Activated naive CD4-positive, alpha-beta T cell treated with anti-CD3 and anti-CD28 coated beads for 36 hours (primary cell): ENCODE data around the gene TAF4. TPM values are rescaled to one million over a fixed set of nuclear protein-coding genes. Genes with fewer than 3 reads are reported as not detected.
"Not testable (repeated sequence)": the region's sequence is repeated elsewhere in the genome, so short reads cannot be mapped to it uniquely, and the experiment has no call there.

Source experiments
- CTCF ChIA-PET: fragments of 350-600 bp; sonication (Branson Sonifier 250); formaldehyde crosslinking; loops from one replicate; lab custom pipeline; 2021; ENCODE audit warnings: antibody characterized with exemption; lab: Charles Lee
- DNase-seq: peaks from one replicate; pipeline ENCODE4 v3.0.0-alpha.2; 2020
- H3K27ac Mint-ChIP-seq: one replicate; pipeline ENCODE4 v1.8.0; 2021; ENCODE audit warnings: mild to moderate bottlenecking, mixed read lengths
- H3K27me3 Mint-ChIP-seq: one replicate; pipeline ENCODE4 v1.8.0; 2021; ENCODE audit warnings: low read depth, mixed read lengths
- H3K36me3 Mint-ChIP-seq: one replicate; pipeline ENCODE4 v1.8.0; 2021; ENCODE audit warnings: low read depth, mixed read lengths
- H3K4me1 Mint-ChIP-seq: one replicate; pipeline ENCODE4 v1.8.0; 2021; ENCODE audit warnings: low read depth, mixed read lengths
- H3K4me3 Mint-ChIP-seq: one replicate; pipeline ENCODE4 v1.8.0; 2021; ENCODE audit warnings: mild to moderate bottlenecking, moderate library complexity, mixed read lengths
- H3K9me3 Mint-ChIP-seq: one replicate; pipeline ENCODE4 v1.8.0; 2021; ENCODE audit warnings: mixed read lengths
- intact Hi-C: fragments of 100-400 bp; cut with micrococcal nuclease; formaldehyde crosslinking; loops from one replicate; pipeline ENCODE4 v1.15.1; 2023
- total RNA-seq, 2 experiments: library from RNA; stranded (reverse); gene quantifications; one replicate each; pipeline ENCODE4 v1.2.3, GENCODE V29; 2021

TAF4 gene
- total RNA-seq, 2 experiments from 2014 or later: 15.0 to 15.4 TPM

GRCh38 chr20:61982191-61982950, 83.3 kb downstream of the TAF4 start:
- Mint-ChIP-seq H3K4me3 (no peak overlapping the region), H3K36me3 (peaks cover 39% of the 10 kb centered on the region), H3K27me3 (no peaks in the 10 kb centered on the region), H3K27ac (no peak overlapping the region), H3K4me1 (peaks cover 16% of the 10 kb centered on the region), H3K9me3 (peaks cover 11% of the 10 kb centered on the region)
- intact Hi-C loops: no loop called here
- DNase-seq: no peak
- CTCF ChIA-PET: no interaction called here

GRCh38 chr20:61981691-61982090, 84.0 kb downstream of the TAF4 start:
- peaks cover 16% of the 10 kb centered on the region for H3K4me1 Mint-ChIP-seq
- DNase-seq, CTCF ChIA-PET, H3K27me3 Mint-ChIP-seq, H3K4me3 Mint-ChIP-seq, H3K27ac Mint-ChIP-seq, H3K9me3 Mint-ChIP-seq, intact Hi-C loops: not testable (repeated sequence)
- H3K36me3 Mint-ChIP-seq: peaks cover 36% of the 10 kb centered on the region

DNA sequence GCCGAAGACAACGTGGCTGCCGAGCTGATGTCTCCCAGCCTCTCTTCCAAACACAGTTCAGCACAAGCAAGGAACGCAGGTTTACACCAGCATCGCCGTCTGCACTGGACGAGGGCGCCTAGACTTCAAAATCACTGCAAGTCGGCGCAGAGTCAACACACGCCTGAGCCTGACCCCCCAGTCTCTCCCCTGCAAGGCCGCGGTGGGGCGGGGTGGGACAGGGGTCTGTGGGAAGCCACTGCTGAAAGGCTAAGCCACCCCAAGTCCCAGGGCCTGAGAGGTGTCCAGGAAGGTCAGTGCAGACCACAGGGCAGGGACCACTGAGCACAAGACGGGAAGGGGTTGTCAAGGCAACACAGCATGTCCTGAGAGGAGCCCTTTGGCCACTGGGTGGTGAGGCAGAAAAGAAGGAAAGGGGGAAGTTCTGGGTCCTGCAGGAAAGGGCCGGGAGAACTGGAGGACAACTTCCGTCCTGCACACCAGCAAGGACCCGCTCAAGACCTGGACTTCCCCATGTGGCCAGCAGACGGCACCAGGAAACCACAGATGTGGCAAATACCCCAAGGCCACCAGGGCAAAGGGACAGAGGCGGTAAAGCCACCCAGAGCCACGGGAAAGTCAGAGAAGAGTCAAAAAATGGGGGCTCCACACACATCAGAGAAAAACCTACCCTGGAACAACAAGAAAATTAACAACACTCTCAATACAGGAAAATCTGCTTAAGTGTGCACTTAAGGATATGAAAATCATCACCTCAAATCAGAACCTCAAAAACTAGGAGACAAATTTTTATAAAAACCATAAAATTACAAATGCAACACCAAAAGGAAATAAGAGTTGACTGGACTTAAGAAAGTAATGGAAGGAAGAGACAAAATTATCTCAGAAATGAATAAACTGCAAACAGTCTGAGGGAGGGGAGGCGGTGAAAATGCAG, 84.8 kb downstream of the TAF4 start:
- CTCF ChIA-PET: no interaction called here
- intact Hi-C loops: no loop called here
- Mint-ChIP-seq H3K4me1 (peaks cover 13% of the 10 kb centered on the region), H3K9me3 (peaks cover 3% of the 10 kb centered on the region), H3K27me3 (no peaks in the 10 kb centered on the region), H3K27ac (no peak overlapping the region), H3K4me3 (no peak overlapping the region), H3K36me3 (peaks cover 36% of the 10 kb centered on the region)
- no peak for DNase-seq

GRCh38 chr20:61979701-61980635, 85.7 kb downstream of the TAF4 start:
- peaks cover 13% of the 10 kb centered on the region for H3K4me1 Mint-ChIP-seq
- CTCF ChIA-PET: no interaction called here
- H3K27ac Mint-ChIP-seq: no peak overlapping the region
- no peak overlapping the region for H3K4me3 Mint-ChIP-seq
- peaks cover 37% of the 10 kb centered on the region for H3K36me3 Mint-ChIP-seq
- no peaks in the 10 kb centered on the region for H3K9me3 Mint-ChIP-seq
- DNase-seq: no peak
- H3K27me3 Mint-ChIP-seq: no peaks in the 10 kb centered on the region
- intact Hi-C loops: no loop called here

- Mint-ChIP-seq H3K36me3 (peaks cover 34% of the 10 kb centered on the region), H3K27ac (no peak overlapping the region), H3K9me3 (no peaks in the 10 kb centered on the region), H3K4me1 (peaks cover 13% of the 10 kb centered on the region), H3K27me3 (no peaks in the 10 kb centered on the region), H3K4me3 (no peak overlapping the region)
- intact Hi-C loops: no loop called here
- CTCF ChIA-PET: no interaction called here
- DNase-seq: no peak
Observed at GRCh38 chr20:61979090-61979489, 86.6 kb downstream of the TAF4 start.

DNA sequence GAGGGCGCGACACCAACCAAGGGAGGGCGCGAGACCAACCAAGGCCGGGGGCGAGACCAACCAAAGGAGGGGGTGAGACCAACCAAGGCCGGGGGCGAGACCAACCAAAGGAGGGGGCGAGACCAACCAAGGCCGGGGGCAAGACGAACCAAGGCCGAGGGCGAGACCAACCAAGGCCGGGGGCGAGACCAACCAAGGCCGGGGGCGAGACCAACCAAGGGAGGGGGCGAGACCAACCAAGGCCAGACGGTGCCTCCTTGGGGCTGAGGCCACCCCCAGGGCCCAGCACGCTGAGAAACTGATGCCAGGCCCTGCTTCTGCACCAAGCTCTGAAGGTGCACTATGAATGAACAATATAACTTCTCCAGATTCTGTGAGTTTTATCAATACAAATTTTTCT, 87.2 kb downstream of the TAF4 start:
- intact Hi-C loops: no loop called here
- H3K27me3 Mint-ChIP-seq: no peaks in the 10 kb centered on the region
- H3K4me3 Mint-ChIP-seq: no peak overlapping the region
- CTCF ChIA-PET: no interaction called here
- peaks cover 32% of the 10 kb centered on the region for H3K36me3 Mint-ChIP-seq
- H3K4me1 Mint-ChIP-seq: peaks cover 9% of the 10 kb centered on the region
- no peak overlapping the region for H3K27ac Mint-ChIP-seq
- no peak for DNase-seq
- H3K9me3 Mint-ChIP-seq: no peaks in the 10 kb centered on the region

GRCh38 chr20:61977419-61977786, 88.3 kb downstream of the TAF4 start:
- Mint-ChIP-seq H3K27ac (no peak overlapping the region), H3K36me3 (peaks cover 43% of the 10 kb centered on the region), H3K4me1 (peaks cover 8% of the 10 kb centered on the region), H3K9me3 (no peaks in the 10 kb centered on the region), H3K4me3 (no peak overlapping the region), H3K27me3 (no peaks in the 10 kb centered on the region)
- CTCF ChIA-PET: no interaction called here
- intact Hi-C loops: no loop called here
- DNase-seq: no peak

GRCh38 chr20:61976644-61977418, 88.8 kb downstream of the TAF4 start:
- H3K4me3 Mint-ChIP-seq: no peak overlapping the region
- H3K9me3 Mint-ChIP-seq: no peaks in the 10 kb centered on the region
- H3K27me3 Mint-ChIP-seq: no peaks in the 10 kb centered on the region
- no peak overlapping the region for H3K27ac Mint-ChIP-seq
- CTCF ChIA-PET: no interaction called here
- H3K4me1 Mint-ChIP-seq: peaks cover 4% of the 10 kb centered on the region
- DNase-seq: no peak
- H3K36me3 Mint-ChIP-seq: peaks cover 47% of the 10 kb centered on the region
- intact Hi-C loops: no loop called here

- Mint-ChIP-seq H3K4me3 (no peak overlapping the region), H3K36me3 (peaks cover 44% of the 10 kb centered on the region), H3K27ac (no peak overlapping the region), H3K4me1 (peaks cover 1% of the 10 kb centered on the region), H3K9me3 (no peaks in the 10 kb centered on the region), H3K27me3 (no peaks in the 10 kb centered on the region)
- intact Hi-C loops: no loop called here
- no peak for DNase-seq
- CTCF ChIA-PET: no interaction called here
Observed at GRCh38 chr20:61976263-61976643, 89.4 kb downstream of the TAF4 start.

DNA sequence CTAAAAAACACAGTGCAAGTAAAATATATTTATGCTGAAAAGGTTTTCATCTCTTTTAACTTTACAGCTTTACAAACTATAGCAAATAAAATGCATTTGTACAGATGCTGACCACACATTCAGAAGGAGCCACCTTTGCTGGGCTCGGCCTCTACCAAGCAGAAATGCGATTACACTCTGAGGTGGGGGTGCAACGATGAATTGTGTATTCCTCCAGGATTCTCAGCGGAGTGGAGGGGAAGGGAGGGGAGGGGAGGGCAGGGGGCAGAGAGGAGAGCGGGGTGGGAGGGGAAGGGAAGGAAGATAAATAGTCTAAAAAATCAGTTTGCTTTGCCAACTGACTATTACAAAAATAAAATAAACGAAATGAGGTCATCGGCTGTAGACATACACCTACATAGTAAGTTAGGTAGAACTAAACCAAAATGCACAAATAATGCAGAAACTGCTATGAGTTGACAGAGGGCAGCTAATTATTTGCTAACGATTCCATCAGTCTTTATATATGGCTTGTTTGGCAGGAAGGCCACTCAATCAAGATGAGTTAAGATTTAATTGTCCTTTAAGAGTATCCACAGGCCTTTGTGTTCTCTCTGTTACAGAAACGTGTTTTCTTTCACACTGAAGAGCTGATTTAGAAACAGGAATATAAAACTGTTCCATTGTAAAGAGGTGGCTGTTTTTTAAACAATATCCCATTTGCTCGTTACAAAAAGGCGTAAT, 90.1 kb downstream of the TAF4 start:
- Mint-ChIP-seq H3K36me3 (peaks cover 44% of the 10 kb centered on the region), H3K4me1 (no peaks in the 10 kb centered on the region), H3K4me3 (no peak overlapping the region), H3K27me3 (no peaks in the 10 kb centered on the region), H3K9me3 (no peaks in the 10 kb centered on the region), H3K27ac (no peak overlapping the region)
- CTCF ChIA-PET: no interaction called here
- no peak for DNase-seq
- intact Hi-C loops: no loop called here

- CTCF ChIA-PET: no interaction called here
- no peaks in the 10 kb centered on the region for H3K27me3 Mint-ChIP-seq
- H3K9me3 Mint-ChIP-seq: no peaks in the 10 kb centered on the region
- intact Hi-C loops: no loop called here
- no peak for DNase-seq
- H3K4me3 Mint-ChIP-seq: no peak overlapping the region
- no peak overlapping the region for H3K27ac Mint-ChIP-seq
- no peaks in the 10 kb centered on the region for H3K4me1 Mint-ChIP-seq
- peaks cover 41% of the 10 kb centered on the region for H3K36me3 Mint-ChIP-seq
Observed at GRCh38 chr20:61974357-61974665, 91.4 kb downstream of the TAF4 start.
